HG02610 (cell line): ENCODE measurements around the gene TRIM72.
A peak's percentile ranks its signal among the peaks of the same experiment; 100 is the strongest.
"Not testable (repeated sequence)": the region's sequence is repeated elsewhere in the genome, so short reads cannot be mapped to it uniquely, and the experiment has no call there.

ENCODE experiments used
- ATAC-seq: cut with Tn5 transposase; IDR thresholded peaks from one replicate; pipeline ENCODE4 v1.9.1; 2021; ENCODE audit warnings: mild to moderate bottlenecking, moderate library complexity; ENCODE audit not compliant: unreplicated experiment

TRIM72 gene

GRCh38 chr16:31251435-31251834 lies 37.5 kb downstream of the TRIM72 start:
- ATAC-seq = no peak

- ATAC-seq = no peak
Observed at GRCh38 chr16:31253642-31254045, 39.7 kb downstream of the TRIM72 start.

- ATAC-seq = no peak
Observed at GRCh38 chr16:31256466-31256865, 42.5 kb downstream of the TRIM72 start.

GRCh38 chr16:31258366-31258765 lies 44.4 kb downstream of the TRIM72 start:
- no peak for ATAC-seq

GRCh38 chr16:31260136-31260931 lies 46.4 kb downstream of the TRIM72 start:
- ATAC-seq = no peak

GRCh38 chr16:31262084-31262483 lies 48.2 kb downstream of the TRIM72 start:
- no peak for ATAC-seq

GRCh38 chr16:31265329-31266245 lies 51.7 kb downstream of the TRIM72 start:
- ATAC-seq = peak; percentile 95

- ATAC-seq = no peak
Observed at GRCh38 chr16:31267332-31268032, 53.6 kb downstream of the TRIM72 start.

GRCh38 chr16:31268033-31268365 lies 54.1 kb downstream of the TRIM72 start:
- ATAC-seq = no peak

GRCh38 chr16:31268891-31269290 lies 55.0 kb downstream of the TRIM72 start:
- no peak for ATAC-seq

- no peak for ATAC-seq
Observed at GRCh38 chr16:31269541-31269940, 55.6 kb downstream of the TRIM72 start.

GRCh38 chr16:31269973-31270372 lies 56.1 kb downstream of the TRIM72 start:
- not testable (repeated sequence) for ATAC-seq

- no peak for ATAC-seq
Observed at GRCh38 chr16:31270795-31271194, 56.9 kb downstream of the TRIM72 start.

- no peak for ATAC-seq
Observed at GRCh38 chr16:31271621-31272190, 57.8 kb downstream of the TRIM72 start.

GRCh38 chr16:31273187-31273586 lies 59.3 kb downstream of the TRIM72 start:
- no peak for ATAC-seq

GRCh38 chr16:31273676-31274075 lies 59.8 kb downstream of the TRIM72 start:
- ATAC-seq = no peak

- ATAC-seq = no peak
Observed at GRCh38 chr16:31274831-31275816, 61.2 kb downstream of the TRIM72 start.

- no peak for ATAC-seq
Observed at GRCh38 chr16:31276600-31276999, 62.7 kb downstream of the TRIM72 start.

GRCh38 chr16:31277659-31278260 lies 63.8 kb downstream of the TRIM72 start:
- ATAC-seq = no peak
